K562 (cell line): Measurements from ENCODE around the gene RNF227. TPM values are rescaled to one million over a fixed set of nuclear protein-coding genes. Genes with fewer than 3 reads are reported as not detected.

Experiments used
- ATF2 ChIP-seq: sonication (generic); formaldehyde crosslinking; IDR thresholded peaks from 2 replicates; pipeline ENCODE4 v1.8.1; 2022; ENCODE audit warnings: missing genetic modification reagents
- CHD7 ChIP-seq: fragments of 200-600 bp; sonication (generic); IDR thresholded peaks from one replicate; pipeline ENCODE4 v1.6.1; 2012; ENCODE audit warnings: mild to moderate bottlenecking, low read depth, low read length, inconsistent platforms
- COPS2 ChIP-seq: fragments of 450-650 bp; conservative IDR thresholded peaks from 2 replicates; pipeline ENCODE4 v1.6.1; 2016; ENCODE audit warnings: mild to moderate bottlenecking, moderate library complexity
- L3MBTL2 ChIP-seq: fragments of 450-650 bp; IDR thresholded peaks from 2 replicates; pipeline ENCODE4 v1.6.1; 2016; ENCODE audit warnings: mild to moderate bottlenecking, moderate library complexity
- NEUROD1 ChIP-seq: fragments of 150-350 bp; IDR thresholded peaks from 2 replicates; pipeline ENCODE4 v1.6.1; 2014; ENCODE audit warnings: borderline replicate concordance, low read length, low read depth; ENCODE audit not compliant: partially characterized antibody
- RBM15 ChIP-seq: fragments of 200-400 bp; formaldehyde crosslinking; IDR thresholded peaks from 2 replicates; pipeline ENCODE4 v1.6.1; 2018; ENCODE audit warnings: mild to moderate bottlenecking, low read length, moderate library complexity; ENCODE audit not compliant: insufficient read depth
- SMARCA5 ChIP-seq: fragments of 450-650 bp; IDR thresholded peaks from 2 replicates; pipeline ENCODE4 v1.6.1; 2016
- SPI1 ChIP-seq: IDR thresholded peaks from 2 replicates; pipeline ENCODE4 v1.6.1; 2011; ENCODE audit warnings: low read depth, low read length, control low read depth, borderline replicate concordance
- THRB ChIP-seq: fragments of 450-650 bp; formaldehyde crosslinking; conservative IDR thresholded peaks from 2 replicates; pipeline ENCODE4 v1.4.0; 2022; ENCODE audit warnings: mild to moderate bottlenecking, missing genetic modification characterization
- ZFPM2 ChIP-seq: fragments of 250-450 bp; sonication (Bioruptor Pico); IDR thresholded peaks from 2 replicates; pipeline ENCODE4 v1.5.1; 2022; ENCODE audit warnings: mild to moderate bottlenecking
- polyA plus RNA-seq, 8 experiments: library from polyadenylated mRNA; depleted of rRNA in 4 of 8; stranded (reverse) in 5 of 8; unstranded in 3 of 8; fragments of >200 nt; fragmentation: Nextera tagmentation in 2 of 8; fragmentation: Illumina TruSeq in 1 of 8; extraction: Ambion mirVana in 2 of 8; extraction: Trizol in 1 of 8; gene quantifications; 2 replicates each; pipeline versions ENCODE4 v1.2.1 to v1.2.3, GENCODE V29; 2011 to 2014; ENCODE audit warnings: inconsistent platforms in 1 of 8, missing spikeins in 1 of 8
- total RNA-seq, 7 experiments: library from RNA; depleted of rRNA in 6 of 7; stranded (reverse); fragments of >200 nt in 6 of 7; fragmentation: Illumina TruSeq in 2 of 7; extraction: Trizol in 2 of 7; gene quantifications; 2 replicates each; pipeline versions ENCODE4 v1.2.1 to v1.2.3, GENCODE V29; 2011 to 2021; ENCODE audit warnings: low replicate concordance in 1 of 7
- TF ChIP-seq, protein P1 (sequence below), 2 experiments: fragments of 450-650 bp; conservative IDR thresholded peaks; 2 replicates each; pipeline ENCODE4 v1.6.1; 2017; ENCODE audit warnings: mild to moderate bottlenecking in 2 of 2, moderate library complexity in 2 of 2

The RNF227 gene
- total and polyA plus RNA-seq, 9 of the 15 experiments (the other 6 are each of a cell fraction or from before 2014, with no cell fraction given), result 1.1 to 6.7 (median 2.3) TPM

DNA sequence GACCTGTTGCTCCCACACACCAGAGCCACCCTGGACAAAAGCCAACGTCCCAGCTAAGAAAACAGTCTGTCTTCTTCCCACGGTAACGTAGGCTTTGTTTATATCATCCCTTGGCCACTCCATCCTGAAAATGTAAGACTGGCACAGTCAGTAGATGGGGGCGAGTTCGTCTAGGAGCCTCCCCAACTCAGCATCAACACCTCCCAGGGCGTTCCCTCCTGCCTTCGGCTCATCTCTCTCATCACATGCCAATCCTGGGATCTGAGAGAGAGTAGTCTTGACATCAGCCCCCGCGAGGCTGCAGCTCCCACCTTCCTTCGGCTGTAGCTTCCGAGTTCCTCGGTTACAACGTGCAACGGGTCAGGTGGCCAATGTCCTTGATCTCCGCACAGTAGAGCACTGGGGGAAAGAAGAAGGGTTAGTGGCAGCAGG, 894 bp downstream of the RNF227 start (continued):
- TF ChIP-seq NEUROD1, result no peak
- TF ChIP-seq, protein P1, sequence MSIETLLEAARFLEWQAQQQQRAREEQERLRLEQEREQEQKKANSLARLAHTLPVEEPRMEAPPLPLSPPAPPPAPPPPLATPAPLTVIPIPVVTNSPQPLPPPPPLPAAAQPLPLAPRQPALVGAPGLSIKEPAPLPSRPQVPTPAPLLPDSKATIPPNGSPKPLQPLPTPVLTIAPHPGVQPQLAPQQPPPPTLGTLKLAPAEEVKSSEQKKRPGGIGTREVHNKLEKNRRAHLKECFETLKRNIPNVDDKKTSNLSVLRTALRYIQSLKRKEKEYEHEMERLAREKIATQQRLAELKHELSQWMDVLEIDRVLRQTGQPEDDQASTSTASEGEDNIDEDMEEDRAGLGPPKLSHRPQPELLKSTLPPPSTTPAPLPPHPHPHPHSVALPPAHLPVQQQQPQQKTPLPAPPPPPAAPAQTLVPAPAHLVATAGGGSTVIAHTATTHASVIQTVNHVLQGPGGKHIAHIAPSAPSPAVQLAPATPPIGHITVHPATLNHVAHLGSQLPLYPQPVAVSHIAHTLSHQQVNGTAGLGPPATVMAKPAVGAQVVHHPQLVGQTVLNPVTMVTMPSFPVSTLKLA (conservative IDR thresholded peaks at IDR 0.05), result peak in 1 of 2 experiments; percentile 6; a peak in 1 of 4 replicates
- TF ChIP-seq SMARCA5, result no peak
- TF ChIP-seq ZFPM2 (CRISPR knock-in tag), result no peak
- TF ChIP-seq SPI1, result no peak
- TF ChIP-seq L3MBTL2, result no peak
- TF ChIP-seq ATF2 (CRISPR knock-in tag), result no peak
- TF ChIP-seq CHD7, result no peak
- no peak for TF ChIP-seq THRB
- no peak for TF ChIP-seq RBM15
- TF ChIP-seq COPS2, result no peak
